Measurements from ENCODE around the gene KIF13A.
"Not testable (repeated sequence)": the region's sequence is repeated elsewhere in the genome, so short reads cannot be mapped to it uniquely, and the experiment has no call there.

The KIF13A gene

GRCh38 chr6:17839513-17840223 is 147.8 kb downstream of the KIF13A start:
- no peak for DNase-seq

- DNase-seq = no peak
These were observed 151.1 kb downstream of the KIF13A start for GRCh38 chr6:17836293-17836692.

DNA sequence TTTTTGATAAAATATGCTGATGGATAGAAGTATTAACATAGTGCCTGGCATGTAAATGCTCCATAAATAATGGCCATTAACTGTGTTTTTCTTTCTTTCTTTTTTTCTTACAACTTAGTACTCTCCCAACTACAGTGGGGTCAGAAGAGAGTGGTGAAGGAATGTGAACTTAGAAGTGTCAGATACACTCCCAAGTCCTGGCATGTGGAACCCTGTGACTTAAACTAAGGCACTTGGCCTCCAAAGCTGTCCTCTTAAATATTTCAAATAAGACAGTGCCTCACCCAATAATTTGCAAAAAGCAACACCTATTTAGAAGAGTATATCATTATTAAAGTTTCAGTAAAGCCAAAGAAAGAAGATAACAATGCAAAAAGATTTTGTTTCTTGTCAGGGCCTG is 151.7 kb downstream of the KIF13A start:
- DNase-seq = no peak

GRCh38 chr6:17831135-17831534 is 156.3 kb downstream of the KIF13A start:
- DNase-seq = no peak

GRCh38 chr6:17829905-17830304 is 157.5 kb downstream of the KIF13A start:
- no peak for DNase-seq

DNA sequence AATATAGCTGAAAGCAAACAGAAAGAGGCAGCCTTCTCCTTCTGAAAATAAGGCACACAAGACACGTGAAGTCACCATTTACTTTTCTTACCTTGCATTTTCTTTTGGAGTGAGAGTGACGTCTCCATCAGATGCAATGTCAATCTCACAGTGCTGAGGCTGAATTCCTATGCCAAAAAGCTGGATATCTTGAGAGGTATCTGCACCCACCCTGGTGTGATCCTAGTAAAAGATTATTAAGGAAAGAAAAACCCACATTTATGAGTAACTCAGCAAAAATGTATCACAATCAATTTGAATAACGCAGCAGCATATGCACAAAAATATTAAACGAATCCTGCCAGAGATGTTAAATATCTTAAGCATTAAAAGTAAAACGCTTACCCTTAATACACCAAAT is 159.3 kb downstream of the KIF13A start:
- no peak for DNase-seq

- DNase-seq = no peak
These were observed 161.1 kb downstream of the KIF13A start for GRCh38 chr6:17826301-17826700.

GRCh38 chr6:17820055-17820454 is 167.4 kb downstream of the KIF13A start:
- peak; percentile 9 to 34 for DNase-seq

DNA sequence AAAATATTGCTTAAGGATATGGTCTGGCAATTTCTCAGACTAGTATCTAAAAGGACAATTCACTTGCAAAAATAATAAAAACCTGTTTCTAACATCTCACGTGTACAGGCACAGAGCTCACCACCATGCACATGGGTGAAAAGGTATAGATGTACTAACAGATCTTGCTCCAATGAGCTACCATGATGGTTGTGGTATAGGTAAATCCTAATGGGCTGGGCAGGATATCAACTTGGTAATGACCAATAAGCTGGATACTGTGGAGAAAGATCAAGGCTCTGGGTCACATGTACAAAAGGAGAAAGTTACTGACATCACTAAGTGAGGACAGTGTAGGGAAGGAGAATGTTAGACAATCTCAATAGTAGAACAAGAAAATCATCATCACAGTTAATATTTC is 169.7 kb downstream of the KIF13A start:
- no peak for DNase-seq

- no peak for DNase-seq
These were observed 170.4 kb downstream of the KIF13A start for GRCh38 chr6:17816921-17817611.

DNA sequence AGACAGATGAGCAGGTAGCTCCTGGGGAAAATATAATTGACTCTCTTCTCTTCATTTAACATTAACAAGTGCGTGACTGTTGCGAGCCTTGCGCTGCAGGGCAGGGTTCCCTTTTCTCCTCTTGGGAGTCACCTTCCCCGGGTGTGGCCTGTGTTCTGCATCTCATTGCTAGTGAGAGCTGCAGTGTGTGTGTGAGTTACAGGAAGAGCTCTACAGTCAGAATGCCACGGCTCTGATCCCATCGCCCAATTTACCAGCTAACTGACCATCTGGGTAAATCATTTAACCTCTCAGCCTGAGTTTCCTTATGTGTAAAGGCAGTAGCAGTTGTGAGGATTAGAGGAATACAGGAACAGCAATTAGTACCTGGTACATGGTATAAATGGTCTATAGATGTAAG is 173.9 kb downstream of the KIF13A start:
- DNase-seq = no peak

DNA sequence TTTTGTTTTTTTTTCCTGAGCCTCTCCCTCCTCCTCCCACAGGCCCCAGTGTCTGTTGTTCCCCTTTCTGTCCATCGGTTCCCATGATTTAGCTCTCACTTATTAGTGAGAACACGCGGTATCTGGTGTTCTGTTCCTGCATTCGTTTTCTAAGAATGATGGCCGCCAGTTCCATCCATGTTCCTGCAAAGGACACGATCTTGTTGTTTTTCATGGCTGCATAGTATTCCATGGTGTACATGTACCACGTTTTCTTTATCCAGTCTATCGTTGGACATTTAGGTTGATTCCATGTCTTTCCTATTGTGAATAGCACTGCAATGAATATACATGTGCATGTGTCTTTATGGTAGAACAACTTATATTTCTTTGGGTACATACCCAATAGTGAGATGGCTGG is 175.1 kb downstream of the KIF13A start:
- no peak for DNase-seq

DNA sequence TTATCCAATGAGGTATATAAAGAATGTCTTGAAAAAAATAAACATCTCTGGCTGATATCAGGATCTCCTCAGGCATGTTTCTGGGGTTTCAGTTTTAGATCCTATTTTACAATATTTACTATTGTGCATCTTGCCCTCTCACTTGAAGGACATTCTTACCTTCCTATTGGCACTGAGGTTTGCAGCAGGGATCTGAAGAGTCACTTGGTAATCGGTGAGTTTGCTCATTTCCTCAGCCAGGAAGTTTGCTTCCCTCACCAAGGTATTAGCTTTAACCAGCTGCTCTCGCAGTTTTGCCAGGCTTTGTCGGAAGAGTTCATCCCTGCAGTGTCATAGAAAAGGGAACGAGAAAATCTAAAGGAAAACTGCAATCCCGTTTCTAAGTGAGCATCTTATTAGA is 178.8 kb downstream of the KIF13A start:
- DNase-seq = no peak

GRCh38 chr6:17807431-17807830 is 180.0 kb downstream of the KIF13A start:
- DNase-seq = not testable (repeated sequence)

GRCh38 chr6:17803409-17803808 is 184.0 kb downstream of the KIF13A start:
- no peak for DNase-seq

- no peak for DNase-seq
These were observed 188.8 kb downstream of the KIF13A start for GRCh38 chr6:17798477-17799154.

- DNase-seq = no peak
These were observed 196.9 kb downstream of the KIF13A start for GRCh38 chr6:17790489-17790888.

DNA sequence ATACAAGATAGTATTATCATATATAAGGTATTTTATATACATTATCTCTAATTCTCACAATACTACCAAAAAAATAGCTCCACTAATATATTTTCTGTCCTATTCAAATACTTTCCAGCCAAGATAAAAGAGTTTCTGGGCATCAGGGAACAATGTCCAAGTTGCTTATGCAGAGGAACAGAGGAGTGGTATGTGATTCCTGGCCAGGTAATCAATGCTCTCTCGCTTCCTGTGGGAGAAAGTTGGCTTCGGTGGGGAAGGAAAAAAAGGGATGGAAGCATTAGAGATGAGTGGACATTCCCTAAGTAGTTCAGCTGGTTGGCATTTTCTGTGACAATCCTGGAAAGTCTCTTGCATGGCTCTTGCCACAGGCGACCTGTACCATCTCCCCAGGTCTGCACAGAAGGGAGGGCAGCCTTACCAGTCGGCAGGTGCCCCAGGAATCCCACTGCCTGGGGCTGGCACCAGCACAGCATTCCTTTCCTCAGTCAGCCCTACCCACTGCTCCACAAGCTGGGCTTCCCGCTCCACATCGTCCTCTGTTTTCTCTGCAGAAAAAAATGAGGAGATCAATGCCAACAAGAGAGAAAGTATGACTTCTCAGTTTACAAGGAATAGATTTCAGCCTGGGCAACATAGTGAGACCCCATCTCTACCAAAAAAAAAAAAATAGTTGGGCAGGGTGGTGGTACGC is 202.2 kb downstream of the KIF13A start:
- DNase-seq = no peak

DNA sequence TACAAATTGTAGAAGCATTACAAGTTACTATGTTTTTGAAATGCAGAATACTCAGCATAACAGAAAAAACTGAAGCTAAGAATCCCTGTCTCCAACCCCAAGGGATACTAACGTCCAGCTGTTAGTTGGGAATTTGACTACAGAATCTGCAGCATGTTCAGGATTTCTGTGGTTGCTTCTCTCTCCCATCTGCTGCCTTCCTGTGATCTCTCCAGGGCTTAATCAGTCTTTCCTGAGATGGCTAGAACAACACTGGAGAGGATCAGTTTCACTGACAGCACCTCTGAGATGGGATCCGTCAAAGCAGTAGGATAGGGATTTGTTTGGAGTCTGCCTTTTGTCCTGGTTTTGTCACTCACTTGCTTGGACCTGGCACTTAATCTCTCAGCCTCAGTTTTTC is 207.4 kb downstream of the KIF13A start:
- DNase-seq = no peak

DNA sequence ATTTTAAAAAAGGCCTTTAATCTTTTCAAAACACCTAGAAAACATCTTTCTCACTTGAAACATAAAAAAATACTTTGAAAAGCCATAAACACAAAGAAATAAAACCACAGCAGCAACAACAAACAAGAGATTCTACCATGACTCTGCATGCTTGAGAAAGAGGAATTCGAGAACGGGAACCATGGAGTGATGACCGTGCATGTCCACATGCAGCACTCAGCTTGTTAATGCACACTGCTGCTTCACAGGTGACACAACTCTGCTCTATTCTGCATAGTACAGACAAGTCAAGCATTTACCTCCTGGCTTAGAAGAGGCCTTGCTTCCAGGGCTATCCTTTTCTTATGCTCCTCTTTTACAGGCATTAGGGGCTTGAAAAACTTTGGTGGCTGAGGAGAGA is 215.8 kb downstream of the KIF13A start:
- no peak for DNase-seq

GRCh38 chr6:17768881-17769280 is 218.6 kb downstream of the KIF13A start:
- no peak for DNase-seq

DNA sequence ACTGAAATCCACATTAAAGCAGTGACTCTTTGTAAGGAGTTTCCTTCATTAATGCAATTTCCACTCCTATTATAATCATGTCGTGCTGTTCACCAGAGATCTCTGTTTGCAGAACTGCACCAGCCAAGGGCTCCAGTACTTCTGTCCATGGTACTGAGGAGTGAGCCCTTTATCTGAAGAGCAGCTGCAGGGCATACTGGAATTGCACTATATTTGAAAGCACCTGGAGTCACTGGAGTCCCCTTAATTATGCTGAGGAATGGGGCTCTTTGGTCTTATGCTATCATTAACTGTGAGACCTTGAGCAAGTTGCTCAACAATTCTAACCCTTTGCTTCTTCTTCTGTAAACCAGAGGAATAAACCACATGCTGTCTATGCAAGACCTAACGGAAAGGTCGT is 219.0 kb downstream of the KIF13A start:
- DNase-seq = no peak

GRCh38 chr6:17762651-17763050 is 224.8 kb downstream of the KIF13A start:
- DNase-seq = no peak

DNA sequence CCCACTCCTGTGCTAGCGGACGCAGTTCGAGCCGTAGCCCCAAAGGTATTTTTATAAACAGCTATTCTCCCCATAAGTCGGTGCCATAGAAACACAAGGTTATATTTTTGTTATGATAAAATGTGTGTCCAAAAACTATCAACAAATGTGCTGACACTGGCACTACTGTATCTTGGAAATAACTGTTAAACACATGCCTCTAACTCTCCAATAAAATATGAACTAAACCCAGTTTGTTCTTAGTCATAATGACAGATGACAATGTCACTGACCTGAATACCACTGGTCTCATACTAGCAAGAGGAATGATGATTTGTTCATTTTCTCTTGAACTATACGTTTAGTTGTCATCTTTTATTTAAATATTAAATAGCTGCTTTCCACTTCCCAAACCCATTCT is 229.3 kb downstream of the KIF13A start:
- DNase-seq = no peak
